Measurements from ENCODE around the gene COL5A3.

COL5A3 gene

DNA sequence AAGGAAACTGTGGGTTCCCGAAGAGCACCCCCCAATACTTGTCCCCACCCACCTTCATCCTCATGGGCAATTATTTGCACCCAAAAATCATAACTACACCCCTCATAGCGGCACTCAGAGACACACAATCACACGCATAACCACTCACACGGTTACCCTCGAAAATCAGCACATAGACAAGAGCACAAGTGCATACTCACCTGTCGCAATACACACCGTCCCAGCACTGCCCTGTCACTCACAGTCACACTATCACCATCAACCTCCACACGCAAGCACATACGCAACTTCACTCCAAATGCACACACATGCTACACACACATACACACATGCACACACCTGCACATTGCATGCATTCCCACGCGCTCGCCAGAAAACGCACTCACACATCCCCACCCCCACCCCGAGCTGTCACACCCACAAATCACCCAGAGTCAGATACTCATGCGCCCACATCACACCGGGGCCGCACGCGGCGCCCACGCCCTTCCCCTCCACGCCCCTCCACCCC is 535 bp downstream of the COL5A3 start:
- no peak for DNase-seq

DNA sequence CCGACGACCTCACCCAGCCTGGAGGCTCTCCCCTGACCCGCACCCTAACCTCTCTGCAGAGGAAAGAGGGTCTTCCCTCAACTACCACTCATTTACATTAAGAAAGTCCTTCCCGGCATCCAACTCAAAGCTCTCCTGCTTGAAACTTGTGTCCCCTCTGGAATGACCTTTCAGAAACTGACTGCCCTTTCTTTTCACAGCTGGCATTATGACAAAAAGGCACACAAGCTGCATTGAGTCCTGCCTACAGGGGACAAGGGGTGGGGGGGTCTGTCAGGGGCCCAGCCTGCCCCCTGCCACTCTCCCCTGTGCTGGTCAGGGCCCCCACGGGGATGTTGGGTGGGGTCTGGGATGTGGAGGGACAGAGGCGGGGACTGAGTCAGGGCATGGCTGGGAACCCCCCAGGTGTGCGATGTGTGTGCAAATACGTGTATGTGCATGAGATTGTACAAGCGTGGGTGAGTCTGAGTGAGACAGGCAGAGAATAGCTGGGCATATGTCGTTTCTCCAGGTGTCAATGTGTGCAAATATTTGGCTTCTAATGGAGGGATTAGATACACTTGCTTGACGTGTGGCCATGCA is 2.0 kb downstream of the COL5A3 start:
- no peak for DNase-seq

DNA sequence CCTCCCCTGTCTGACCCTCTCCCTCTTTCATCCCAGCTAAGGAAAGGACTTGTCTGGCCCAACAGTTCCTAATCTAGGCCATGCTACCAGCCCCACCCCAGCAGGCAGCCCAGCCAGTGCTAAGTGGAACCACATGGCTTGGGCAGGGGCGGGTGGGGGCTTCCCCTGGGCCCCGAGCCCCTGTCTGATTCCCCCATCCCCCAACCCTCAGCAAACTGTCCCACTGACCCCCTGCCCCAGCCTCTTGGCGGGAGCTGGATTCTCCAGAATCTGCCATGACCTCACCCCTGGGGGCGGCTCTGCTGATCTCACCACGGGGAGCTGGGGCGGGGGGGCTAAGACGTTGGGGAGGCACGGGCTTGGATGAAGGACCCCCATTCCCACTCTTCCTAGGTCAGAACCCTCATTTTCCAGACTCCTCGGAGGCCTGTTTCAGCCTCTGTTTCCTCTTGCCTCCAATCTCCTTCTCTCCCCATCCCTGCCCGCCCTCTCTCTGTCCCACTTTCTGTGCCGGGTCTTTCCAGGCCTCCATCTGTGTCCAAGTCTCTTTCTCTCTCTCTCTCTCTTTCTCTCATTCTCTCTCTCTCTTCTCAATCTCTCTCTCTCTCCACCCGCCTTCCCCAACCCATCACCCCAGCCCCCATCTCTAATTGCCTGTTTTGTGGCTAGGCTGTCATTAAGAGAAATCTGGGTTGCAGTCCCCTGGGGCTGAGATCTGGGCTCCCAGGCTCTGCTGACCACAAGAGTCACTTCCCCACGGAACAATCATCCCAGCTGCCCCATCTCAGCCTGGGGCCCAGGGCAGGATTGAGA is 2.7 kb downstream of the COL5A3 start:
- no peak for DNase-seq

DNA sequence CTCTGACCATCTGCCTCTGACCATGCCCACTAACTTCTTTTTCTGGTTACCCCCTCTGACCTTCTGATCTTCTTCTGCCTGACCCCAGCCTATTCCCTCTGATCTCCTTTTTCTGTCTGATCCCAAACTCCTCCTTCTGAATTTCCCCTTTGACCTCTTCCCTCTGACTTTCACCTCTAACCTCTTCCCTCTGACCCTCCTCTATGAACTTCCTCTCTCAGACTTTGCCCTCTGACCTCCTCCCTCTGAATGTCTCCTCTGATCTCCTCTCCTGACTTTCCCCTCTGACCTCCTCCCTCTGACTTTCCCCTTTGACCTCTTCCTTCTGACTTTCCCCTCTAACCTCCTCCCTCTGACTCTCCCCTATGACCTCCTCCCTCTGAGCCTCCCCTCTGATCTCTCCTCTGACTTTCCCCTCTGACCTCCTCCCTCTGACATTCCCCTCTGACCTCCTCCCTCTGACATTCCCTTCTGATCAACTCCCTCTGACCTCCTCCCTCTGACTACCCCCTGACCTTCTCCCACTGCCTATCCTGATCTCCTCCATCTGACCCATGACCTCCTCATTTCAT is 3.5 kb downstream of the COL5A3 start:
- no peak for DNase-seq

DNA sequence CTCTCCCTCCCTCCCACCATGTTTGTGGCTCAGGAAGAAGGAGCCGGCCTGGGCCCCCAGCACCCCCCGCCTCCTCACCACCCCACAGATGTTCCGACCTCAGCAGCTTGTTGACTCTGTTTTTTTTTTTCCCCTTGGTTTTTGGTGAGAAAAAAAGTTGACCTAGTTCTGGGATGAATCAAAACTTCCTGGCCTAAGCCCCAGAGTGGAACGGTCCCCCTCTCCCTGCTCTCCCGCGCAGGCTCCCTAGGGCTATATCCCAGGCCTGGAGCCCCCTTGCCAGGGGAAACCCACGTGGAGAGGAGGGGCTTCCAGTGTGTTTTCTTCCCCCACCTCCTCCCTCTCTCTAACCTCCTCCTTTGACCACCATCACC is 4.0 kb downstream of the COL5A3 start:
- no peak for DNase-seq

DNA sequence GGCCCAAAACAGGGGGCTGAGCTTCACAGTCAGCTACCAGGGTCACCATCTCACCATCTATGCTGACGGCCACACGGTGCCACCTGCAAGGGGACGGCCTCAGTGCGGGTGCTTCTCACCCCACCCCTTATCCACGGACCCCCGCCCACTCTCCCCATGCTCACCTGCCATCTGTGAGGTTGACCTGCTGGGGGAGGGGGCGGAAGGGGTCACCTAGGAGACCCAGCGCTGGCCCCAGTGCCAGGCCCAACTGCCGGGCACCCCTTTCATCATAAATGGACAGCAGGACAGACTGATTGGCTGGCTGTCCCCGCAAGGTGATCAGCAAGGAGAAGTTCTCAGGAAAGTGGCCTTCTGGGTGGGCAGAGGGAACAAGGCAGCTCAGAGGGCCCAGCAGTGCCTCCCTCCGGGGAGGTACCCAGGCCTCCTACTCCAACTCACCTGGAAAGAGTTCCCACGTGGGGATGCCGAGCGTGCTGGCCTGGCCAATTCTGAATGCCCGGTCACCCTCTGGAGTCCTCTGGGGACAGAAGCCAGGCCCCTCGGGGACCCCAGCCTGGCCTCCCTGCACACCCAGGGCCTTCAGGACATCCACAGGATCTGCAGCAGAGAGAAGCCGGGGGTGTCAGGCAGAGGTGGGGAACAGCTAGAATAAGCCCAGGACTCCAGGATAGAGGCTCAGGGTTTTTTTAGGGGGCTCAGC is 4.5 kb downstream of the COL5A3 start:
- no peak for DNase-seq

DNA sequence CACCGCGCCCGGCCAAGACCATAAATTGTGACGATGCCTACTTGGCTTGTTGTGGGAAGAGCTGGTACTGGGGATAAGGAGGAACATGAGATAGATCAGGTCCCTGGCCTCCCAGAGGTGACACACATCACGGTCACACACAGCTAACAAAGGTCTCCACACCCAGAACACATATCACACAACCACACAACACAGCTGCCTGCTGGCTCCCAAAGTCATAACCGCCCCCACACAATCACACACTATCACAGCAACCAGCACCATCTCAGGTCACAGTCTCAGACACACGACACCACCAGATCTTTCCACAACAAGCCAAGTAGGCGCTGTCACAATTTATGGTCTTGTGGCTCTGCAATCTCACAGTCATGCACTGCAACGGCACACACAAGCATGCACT is 5.7 kb downstream of the COL5A3 start:
- DNase-seq = no peak

DNA sequence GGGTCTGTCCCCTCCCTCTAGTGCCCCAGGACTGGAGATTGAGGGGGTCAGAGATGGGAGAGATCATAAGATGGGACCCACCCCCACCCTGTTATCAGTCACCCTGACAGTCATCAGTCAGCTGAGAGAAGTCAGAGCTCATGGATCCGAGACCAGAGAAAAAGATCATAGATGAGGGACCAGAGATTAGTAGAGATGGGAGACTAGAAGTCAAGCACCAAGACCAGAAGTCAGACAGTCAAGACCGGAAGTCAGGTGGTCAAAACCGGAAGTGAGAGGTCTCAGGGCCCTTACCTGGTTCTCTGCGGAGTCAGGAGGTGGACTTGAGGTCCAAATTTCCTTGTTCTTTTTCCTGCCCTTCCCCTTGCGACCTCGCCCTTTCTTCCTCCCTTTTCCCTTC is 7.0 kb downstream of the COL5A3 start:
- DNase-seq = no peak

DNA sequence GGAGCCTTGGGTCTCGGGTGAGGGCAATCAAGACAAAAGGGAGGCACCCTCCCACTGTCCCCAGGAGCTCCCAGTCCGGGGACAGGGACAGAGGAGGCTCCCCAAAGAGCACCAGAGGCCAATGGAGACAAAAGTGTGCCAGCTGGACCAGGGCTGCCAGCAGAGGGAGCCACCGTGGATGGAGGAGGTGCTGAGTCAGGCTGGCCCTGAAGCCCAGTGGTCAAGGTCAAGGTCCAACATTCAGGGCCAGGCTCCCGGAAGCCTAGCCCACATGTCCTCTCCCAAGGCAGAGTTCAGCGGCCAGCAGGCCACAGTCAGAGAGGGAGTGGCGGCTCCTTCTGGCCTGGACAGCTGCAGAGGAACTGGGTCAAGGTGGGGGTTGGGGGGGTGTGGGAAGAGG is 8.4 kb downstream of the COL5A3 start:
- no peak for DNase-seq

DNA sequence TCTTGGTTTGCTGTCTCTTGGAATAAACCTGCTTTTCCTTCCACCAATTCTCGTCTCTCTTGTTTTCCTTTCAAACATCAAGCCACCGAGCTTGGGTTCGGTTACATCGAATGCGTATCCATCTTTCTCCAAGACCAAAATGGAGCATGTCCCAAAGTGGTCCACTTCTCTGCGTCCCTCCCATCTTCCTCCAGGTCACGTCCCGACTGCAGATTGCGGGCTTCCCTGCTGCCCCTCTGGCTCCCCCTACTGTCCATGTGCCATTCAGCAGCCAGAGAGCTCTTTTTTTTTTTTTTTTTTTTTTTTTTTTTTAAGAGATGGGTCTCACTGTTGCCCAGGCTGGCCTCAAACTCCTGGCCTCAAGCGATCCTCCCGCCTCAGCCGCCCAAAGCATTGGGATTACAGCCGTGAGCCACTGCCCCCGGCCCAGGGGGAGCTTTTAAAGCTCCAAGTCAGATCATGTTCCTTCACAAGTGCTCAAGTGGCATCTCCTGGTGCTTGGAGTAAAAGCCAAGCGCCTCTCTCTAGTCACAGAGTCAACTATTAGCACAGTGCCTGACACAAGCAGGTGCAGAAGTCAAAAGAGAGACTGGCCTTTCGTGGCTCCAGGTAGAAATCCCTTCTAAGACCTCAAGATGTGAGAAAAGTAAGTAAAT is 10.0 kb downstream of the COL5A3 start:
- no peak for DNase-seq

DNA sequence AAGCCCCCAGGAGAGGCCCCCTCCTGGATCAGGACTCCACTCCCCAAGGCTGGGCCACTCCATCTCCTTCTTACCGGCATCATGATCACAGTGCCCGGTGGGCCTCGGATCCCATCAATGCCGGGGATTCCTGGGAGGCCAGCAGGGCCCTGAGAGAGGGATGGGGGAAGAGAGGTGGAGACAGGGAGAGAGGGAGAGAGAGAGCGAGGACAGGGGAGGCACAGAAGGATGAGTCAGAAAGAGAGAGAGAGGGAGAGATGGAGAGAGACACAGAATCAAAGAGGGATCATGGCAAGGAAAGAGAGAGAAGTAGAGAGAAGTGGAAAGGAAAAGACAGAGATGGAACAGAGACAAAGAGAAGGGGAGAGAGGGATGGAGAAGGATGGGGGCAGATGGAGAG is 13.8 kb downstream of the COL5A3 start:
- DNase-seq = no peak

DNA sequence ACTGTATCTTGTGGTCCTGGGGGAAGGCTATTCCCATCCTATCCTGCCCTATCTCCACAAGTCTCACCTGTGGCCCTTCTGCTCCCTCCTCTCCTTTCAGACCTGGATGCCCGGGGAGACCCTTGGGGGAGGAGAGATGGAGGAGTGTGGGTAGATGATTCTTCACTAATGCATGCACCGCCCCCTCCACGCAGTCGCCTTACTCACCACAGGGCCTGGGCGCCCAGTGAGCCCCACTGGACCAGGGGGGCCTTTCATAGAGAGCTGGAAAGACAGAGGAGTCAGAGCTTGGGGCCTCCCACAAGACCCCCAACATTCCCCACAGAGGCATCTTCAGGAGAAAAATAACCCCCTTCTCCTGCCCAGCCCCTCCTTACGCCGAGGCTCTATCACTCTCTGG is 14.3 kb downstream of the COL5A3 start:
- DNase-seq = no peak

DNA sequence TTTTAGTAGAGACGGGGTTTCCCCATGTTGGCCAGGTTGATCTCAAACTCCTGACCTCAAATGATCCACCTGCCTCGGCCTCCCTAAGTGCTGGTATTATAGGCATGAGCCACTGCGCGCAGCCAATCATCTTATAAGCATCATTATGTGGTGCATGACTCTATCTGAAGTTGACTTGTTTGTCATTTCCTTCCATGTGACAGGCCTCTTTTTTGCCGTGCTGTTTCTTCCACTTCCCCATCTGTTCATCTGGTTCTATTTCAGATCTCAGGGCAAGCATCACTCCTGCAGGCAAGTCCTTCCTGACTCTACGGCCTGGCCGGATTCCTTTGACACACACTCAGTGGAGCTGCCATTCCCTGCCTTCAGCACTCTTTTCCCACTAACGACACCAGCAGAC is 15.2 kb downstream of the COL5A3 start:
- DNase-seq = no peak

DNA sequence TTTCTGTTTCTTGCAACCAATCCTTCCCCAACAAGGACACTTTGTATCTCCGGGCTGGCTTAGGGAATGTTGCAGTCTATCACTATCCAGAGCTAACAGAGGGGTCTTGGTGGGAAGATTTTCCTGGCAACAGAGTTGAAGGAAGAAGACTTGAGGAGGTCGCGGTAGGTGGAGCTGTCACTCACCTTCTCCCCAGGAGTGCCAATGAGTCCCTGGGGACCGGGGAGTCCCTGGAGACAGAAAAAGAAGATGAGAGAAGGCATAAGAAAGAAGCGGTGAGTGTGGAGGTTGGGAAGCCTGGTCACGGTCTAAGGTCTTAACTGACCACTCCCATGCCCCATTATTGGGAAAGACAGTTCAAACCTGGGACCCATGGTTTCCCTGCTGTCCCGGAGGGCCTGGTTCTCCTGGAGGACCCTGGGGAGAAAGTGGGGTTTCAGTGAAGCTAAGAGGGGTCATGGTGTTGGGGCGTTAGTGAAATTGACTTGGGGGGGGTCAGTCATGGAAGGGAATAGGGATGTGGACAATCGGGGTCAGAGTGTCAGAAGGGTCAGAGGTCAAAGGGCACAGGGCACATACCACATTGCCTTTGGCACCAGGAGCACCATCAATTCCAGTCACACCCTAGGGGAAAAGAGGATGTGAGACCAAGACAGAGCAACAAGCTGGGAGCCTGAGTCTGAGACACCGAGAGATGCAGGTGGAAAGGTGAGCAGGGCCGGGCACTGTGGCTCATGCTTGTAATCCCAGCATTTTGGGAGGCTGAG is 18.7 kb downstream of the COL5A3 start:
- no peak for DNase-seq

DNA sequence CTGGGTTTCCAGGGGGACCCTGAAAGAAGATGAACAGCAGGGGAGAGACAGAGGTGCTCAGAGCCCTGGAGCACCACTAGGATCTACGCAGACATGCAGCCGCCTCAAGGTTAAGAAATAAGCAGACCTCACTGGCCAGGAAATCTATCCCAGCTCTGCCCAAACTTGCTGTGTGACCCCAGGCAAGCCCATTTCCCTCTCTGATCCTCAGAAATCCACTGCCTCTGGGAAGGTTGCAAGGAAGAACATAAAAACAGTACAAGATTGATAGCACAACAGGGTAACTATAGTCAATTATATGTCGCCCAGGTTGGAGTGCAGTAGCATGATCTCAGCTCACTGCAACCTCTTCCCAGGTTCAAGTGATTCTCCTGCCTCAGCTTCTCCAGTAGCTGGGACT is 20.8 kb downstream of the COL5A3 start:
- no peak for DNase-seq

DNA sequence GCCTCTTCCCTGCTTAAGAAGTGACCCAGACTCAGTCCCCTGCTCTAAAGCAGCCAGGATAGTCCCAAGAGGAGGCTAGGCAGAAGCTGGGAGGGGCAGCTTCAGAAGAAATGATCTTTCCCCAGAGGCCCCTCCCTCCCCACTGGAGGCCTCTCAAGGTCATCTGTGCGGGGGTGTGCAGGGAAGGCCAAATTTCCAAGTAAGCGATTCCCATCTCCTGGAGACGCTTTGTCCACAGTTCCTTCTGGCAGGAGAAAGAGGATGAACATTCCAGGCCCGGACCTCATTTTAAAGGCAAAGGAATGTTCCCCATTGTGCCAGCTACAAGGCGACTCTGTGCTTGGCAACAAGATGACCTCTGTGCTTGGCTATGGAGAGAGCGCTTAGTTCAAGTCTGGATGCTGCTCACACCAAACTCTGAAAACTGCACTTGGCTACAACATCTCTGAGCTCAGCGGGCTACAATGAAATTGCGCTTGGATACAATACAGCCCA is 23.5 kb downstream of the COL5A3 start:
- no peak for DNase-seq

DNA sequence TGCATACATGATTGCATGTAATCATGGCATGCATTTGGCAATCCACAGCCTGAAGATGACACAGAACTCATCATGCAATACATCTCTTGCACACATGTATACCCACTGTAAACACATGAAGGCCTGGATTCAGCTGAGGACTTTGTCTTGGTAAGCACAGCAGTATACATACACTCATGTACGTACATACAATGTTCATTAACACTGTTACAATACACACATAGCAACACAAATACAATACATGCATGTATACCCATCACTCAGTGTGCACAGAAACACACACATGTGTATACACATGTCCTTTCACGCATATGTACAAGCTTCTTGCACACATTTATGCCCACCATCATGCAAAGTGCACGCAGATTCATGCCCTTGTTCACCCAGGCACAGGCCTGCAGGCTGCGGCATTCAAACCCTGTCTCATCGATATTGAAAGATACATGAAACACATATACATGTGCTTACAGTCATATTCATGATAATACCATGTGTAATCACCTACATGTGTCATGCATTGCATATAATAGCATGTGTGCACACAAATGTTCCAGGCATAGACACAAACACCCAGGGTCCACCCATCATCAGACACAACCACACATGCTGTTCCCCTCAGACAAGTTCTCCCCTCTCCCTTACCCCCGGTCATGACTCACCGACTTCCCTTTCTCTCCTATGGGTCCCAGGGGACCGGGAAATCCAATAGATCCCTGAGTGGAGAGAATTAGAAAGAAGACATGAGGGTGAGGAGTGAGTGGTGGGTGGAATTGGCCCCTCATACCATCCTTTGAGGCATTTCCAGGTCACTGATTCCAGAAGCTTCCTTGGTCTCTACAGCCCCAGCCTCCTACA is 28.7 kb downstream of the COL5A3 start:
- DNase-seq = no peak

DNA sequence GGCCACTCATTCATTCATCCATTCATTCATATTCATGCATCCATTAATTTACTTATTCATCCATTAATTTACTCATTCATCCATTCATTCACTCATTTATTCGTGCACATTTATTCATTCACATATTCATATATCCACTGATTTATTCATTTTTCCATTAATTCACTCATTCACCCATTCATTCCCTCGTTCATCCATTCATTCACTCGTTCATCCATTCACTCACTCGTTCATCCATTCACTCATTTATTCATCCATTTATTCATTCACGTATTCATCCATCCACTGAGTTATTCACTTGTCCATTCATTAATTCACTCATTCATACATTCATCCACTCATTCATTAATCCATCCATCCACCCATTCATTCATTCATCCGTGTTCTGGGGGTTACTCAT is 38.2 kb downstream of the COL5A3 start:
- no peak for DNase-seq

DNA sequence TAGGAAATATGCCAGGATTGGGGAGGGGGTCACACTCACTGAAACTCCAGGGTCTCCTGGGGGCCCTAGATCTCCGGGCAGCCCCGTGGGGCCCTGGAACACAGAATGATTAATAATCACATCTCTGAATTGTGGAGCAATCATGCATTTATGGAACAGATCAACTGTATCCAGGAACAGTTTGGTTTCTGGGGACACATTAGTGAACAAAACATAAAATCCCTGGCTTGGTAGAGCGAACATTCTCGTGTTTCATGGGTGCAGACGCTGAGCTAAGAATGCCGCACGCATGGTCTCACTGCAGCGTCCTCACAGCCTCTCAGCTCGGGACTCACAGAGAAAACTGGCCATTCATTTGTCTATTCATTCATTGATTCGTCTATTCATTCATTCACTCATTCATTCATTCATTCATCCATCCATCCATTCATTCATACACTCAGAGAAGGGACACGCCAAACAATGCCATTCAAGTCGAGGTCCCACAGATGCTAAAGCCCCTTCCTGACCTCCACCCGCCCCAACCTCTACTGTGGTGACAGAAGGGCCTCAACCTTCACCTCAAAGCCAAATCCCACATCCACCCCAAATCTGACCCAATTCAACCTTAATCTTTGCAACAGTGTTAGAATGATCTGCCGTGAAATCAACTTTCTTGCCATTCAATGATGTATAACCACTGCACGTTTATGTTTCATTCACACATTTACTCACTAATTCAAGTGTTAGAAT is 39.0 kb downstream of the COL5A3 start:
- DNase-seq = no peak

DNA sequence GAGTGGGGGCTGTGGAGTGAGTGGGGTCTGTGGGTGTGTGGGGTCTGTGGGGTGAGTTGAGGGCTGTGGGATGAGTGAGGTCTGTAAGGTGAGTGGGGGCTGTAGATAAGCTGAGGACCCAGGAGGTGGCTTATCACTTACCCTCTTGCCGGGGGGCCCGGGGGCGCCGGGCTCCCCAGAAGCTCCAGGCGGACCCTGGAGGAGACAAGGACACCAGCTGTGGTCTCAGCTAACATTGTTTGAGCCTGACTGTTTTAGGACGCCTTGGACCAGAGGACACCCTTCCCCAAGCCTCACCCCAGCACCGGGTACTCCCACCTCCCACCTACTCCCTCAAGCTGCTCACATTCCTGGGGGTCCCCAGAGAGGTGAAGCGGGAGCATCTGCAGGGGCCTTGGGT is 39.8 kb downstream of the COL5A3 start:
- no peak for DNase-seq

DNA sequence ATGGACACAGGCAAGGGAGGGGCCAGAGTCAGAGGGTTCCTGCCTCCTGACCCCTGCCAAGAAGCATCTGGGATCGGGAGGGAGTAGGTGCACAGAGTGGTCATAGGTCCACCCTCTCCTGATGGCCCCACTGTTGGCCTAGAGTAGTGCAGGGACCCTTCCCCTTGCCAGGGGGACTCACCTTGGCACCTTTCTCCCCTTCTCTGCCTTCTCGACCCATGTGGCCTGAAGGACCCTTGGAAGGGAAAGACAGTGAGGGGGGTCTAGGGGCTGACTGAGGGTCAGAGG is 40.7 kb downstream of the COL5A3 start:
- no peak for DNase-seq
